ENCODE data around the gene DENND4C.

Gene DENND4C

DNA sequence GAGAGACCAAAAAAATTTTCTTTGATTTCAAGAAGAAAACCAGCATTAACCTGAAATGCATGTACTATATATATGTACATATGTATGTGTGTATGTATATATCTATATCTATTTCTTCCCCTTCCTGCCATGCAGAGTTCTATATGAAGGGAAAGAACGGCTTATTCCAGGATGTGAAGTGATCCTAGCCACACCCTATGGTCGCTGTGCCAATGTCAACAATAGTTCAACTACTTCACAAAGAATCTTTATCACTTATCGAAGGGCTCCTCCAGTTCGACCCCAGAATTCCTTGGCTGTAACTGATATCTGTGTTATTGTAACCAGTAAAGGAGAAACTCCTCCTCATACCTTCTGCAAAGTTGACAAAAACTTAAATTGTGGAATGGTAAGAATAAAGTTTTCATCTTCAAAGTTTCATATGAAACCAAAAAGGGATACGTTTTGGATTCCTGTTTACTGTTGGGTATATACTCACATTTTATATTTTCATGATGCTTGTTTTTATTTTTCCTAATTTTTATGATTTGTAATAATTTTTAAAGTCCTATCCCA lies 56.2 kb downstream of the DENND4C start:
- no peak for DNase-seq
- Histone ChIP-seq H3K27me3 (replicated peaks; ENCODE audit: control insufficient read depth, insufficient read depth, low read length, poor library complexity, severe bottlenecking) (no peaks in the 10 kb centered on the region), H3K27ac (ENCODE audit: insufficient read depth, low read length, poor library complexity, severe bottlenecking) (no peak overlapping the region), H3K4me1 (ENCODE audit: control insufficient read depth, insufficient read depth, low read length, poor library complexity, severe bottlenecking) (no peaks in the 10 kb centered on the region), H3K9me3 (ENCODE audit: control insufficient read depth, low read length) (no peaks in the 10 kb centered on the region), H3K36me3 (ENCODE audit: control insufficient read depth, insufficient read depth, low read length) (peaks cover 27% of the 10 kb centered on the region), H3K4me3 (ENCODE audit: insufficient read depth, low read depth, low read length, poor library complexity, severe bottlenecking) (no peak overlapping the region)

DNA sequence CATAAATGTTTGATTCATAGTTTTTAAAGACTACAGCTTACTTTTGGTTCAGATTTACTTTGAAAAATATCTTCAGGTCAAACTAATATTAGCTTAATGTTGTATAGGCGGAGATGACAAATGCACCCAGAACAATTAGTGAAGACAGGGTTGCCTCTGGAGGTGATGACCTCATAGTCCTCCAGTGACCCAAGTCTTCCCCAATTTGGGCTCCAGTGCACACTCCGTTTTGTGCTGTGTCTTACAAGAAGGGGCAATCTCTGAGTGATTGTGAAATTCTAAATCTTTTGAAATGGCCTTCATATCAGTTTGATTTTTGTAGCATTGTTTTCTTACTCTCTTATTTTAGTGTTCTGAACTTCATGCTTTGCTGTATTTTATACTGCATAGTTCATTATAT lies 57.6 kb downstream of the DENND4C start:
- Histone ChIP-seq H3K36me3 (ENCODE audit: control insufficient read depth, insufficient read depth, low read length) (peaks cover 31% of the 10 kb centered on the region), H3K27me3 (replicated peaks; ENCODE audit: control insufficient read depth, insufficient read depth, low read length, poor library complexity, severe bottlenecking) (no peaks in the 10 kb centered on the region), H3K27ac (ENCODE audit: insufficient read depth, low read length, poor library complexity, severe bottlenecking) (no peak overlapping the region), H3K9me3 (ENCODE audit: control insufficient read depth, low read length) (no peaks in the 10 kb centered on the region), H3K4me3 (ENCODE audit: insufficient read depth, low read depth, low read length, poor library complexity, severe bottlenecking) (no peak overlapping the region), H3K4me1 (ENCODE audit: control insufficient read depth, insufficient read depth, low read length, poor library complexity, severe bottlenecking) (no peaks in the 10 kb centered on the region)
- DNase-seq = no peak

DNA sequence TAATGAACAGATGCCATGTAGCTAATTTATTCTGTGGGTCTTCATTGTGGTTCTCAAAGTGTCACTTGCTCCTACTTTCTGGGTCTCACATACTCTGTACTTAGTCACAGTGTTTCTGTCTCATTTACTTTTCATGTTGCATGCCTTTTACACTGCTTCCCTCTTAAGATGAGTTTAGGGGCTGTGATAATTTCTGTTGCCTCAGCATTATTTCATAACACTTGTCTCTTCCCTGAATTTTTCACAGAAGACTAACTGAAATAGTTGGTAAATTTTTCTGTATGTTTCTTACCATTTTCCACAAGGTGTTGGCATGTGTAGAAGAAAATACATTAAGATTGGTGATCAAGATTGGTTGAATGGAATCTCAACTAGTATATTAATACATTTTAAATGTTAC lies 59.6 kb downstream of the DENND4C start:
- DNase-seq = no peak
- H3K27me3 ChIP-seq (replicated peaks; ENCODE audit: control insufficient read depth, insufficient read depth, low read length, poor library complexity, severe bottlenecking) = no peaks in the 10 kb centered on the region
- no peak overlapping the region for H3K27ac ChIP-seq (ENCODE audit: insufficient read depth, low read length, poor library complexity, severe bottlenecking)
- no peak overlapping the region for H3K4me3 ChIP-seq (ENCODE audit: insufficient read depth, low read depth, low read length, poor library complexity, severe bottlenecking)
- no peaks in the 10 kb centered on the region for H3K9me3 ChIP-seq (ENCODE audit: control insufficient read depth, low read length)
- peaks cover 48% of the 10 kb centered on the region for H3K36me3 ChIP-seq (ENCODE audit: control insufficient read depth, insufficient read depth, low read length)
- no peaks in the 10 kb centered on the region for H3K4me1 ChIP-seq (ENCODE audit: control insufficient read depth, insufficient read depth, low read length, poor library complexity, severe bottlenecking)

DNA sequence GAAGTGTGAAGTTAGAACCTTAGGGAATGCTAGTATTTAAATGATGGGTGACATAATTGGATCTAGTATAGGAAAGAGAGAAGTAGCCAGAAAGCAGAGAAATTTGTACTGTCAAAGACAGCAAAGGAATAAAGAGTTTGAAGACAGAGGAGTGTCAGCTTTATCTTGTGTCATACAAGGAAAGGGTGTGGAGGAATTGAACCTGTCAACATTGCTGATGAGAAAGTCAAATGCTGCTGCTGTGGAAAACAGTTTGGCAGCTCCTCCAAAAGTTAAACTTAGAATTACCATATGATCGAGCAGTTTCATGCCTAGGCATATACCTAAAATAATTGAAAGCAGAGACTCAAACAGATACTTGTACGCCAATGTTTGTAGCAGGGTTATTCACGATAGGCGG lies 63.7 kb downstream of the DENND4C start:
- Histone ChIP-seq H3K27ac (ENCODE audit: insufficient read depth, low read length, poor library complexity, severe bottlenecking) (no peak overlapping the region), H3K4me3 (ENCODE audit: insufficient read depth, low read depth, low read length, poor library complexity, severe bottlenecking) (no peak overlapping the region), H3K4me1 (ENCODE audit: control insufficient read depth, insufficient read depth, low read length, poor library complexity, severe bottlenecking) (no peaks in the 10 kb centered on the region), H3K36me3 (ENCODE audit: control insufficient read depth, insufficient read depth, low read length) (peaks cover 49% of the 10 kb centered on the region), H3K27me3 (replicated peaks; ENCODE audit: control insufficient read depth, insufficient read depth, low read length, poor library complexity, severe bottlenecking) (no peaks in the 10 kb centered on the region), H3K9me3 (ENCODE audit: control insufficient read depth, low read length) (no peaks in the 10 kb centered on the region)
- DNase-seq = no peak

DNA sequence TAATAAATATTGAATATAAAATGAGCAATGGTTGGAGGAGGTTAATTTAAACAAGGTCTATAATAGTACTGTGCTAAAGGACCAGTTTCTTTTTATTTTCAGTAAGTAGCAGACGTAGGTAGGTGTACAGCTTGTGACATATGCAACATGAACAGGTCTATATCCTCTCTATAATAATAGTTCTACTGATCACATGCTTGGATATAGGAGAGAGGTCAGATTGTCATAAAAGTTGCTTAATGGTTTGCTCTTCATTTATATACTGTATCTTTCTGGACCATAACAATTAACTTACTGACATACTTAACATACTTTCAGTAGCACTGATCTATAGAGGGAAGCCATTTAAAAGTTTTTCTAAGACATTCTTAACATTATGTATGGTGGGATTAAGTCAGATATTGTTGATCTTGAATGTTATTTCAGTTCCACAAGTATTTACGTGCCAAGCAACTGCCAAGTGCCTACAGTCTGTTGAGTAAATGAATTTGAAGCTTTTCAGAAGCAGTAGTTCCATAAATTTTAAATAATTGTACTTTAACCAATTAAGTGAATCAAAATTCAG lies 68.0 kb downstream of the DENND4C start:
- no peak for DNase-seq
- H3K4me3 ChIP-seq (ENCODE audit: insufficient read depth, low read depth, low read length, poor library complexity, severe bottlenecking) = no peak overlapping the region
- no peaks in the 10 kb centered on the region for H3K4me1 ChIP-seq (ENCODE audit: control insufficient read depth, insufficient read depth, low read length, poor library complexity, severe bottlenecking)
- no peak overlapping the region for H3K27ac ChIP-seq (ENCODE audit: insufficient read depth, low read length, poor library complexity, severe bottlenecking)
- no peaks in the 10 kb centered on the region for H3K9me3 ChIP-seq (ENCODE audit: control insufficient read depth, low read length)
- H3K36me3 ChIP-seq (ENCODE audit: control insufficient read depth, insufficient read depth, low read length) = peaks cover 59% of the 10 kb centered on the region
- H3K27me3 ChIP-seq (replicated peaks; ENCODE audit: control insufficient read depth, insufficient read depth, low read length, poor library complexity, severe bottlenecking) = no peaks in the 10 kb centered on the region

DNA sequence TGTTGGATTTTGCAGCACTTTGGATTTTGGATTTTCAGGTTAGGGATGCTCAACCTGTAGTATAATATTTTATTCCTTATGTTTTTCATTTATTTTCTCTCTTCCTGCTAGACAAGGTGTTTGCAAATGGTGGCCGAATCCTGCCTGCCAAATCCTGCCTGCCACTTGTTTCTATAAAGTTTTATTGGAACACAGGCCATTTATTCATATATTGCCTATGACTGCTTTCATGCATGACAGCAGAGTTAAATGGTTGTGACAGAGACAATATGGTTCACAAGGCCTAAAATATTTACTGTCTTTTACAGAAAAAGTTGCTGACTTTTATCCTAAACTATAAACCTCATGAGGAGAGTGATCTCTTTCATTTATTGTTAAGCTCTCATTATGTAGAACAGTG lies 72.7 kb downstream of the DENND4C start:
- Histone ChIP-seq H3K4me3 (ENCODE audit: insufficient read depth, low read depth, low read length, poor library complexity, severe bottlenecking) (no peak overlapping the region), H3K4me1 (ENCODE audit: control insufficient read depth, insufficient read depth, low read length, poor library complexity, severe bottlenecking) (no peaks in the 10 kb centered on the region), H3K36me3 (ENCODE audit: control insufficient read depth, insufficient read depth, low read length) (peaks cover 44% of the 10 kb centered on the region), H3K27ac (ENCODE audit: insufficient read depth, low read length, poor library complexity, severe bottlenecking) (no peak overlapping the region), H3K27me3 (replicated peaks; ENCODE audit: control insufficient read depth, insufficient read depth, low read length, poor library complexity, severe bottlenecking) (no peaks in the 10 kb centered on the region), H3K9me3 (ENCODE audit: control insufficient read depth, low read length) (no peaks in the 10 kb centered on the region)
- DNase-seq = no peak

DNA sequence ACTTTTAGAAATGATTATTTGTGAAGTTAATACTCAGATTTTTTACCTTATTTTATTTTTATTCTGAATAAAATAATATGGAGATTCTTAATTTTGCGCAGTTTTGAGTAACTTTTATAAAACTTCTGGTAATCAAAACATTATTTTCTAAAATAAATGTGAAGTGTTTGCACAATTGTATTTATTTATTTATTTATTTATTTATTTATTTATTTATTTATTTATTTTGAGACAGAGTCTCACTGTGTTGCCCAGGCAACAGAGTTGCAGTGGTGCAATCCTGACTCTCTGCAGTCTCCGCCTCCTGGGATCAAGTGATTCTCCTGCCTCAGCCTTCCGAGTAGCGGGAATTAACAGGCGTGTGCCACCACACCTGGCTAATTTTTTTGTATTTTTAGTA lies 76.1 kb downstream of the DENND4C start:
- Histone ChIP-seq H3K4me3 (ENCODE audit: insufficient read depth, low read depth, low read length, poor library complexity, severe bottlenecking) (no peak overlapping the region), H3K9me3 (ENCODE audit: control insufficient read depth, low read length) (no peaks in the 10 kb centered on the region), H3K4me1 (ENCODE audit: control insufficient read depth, insufficient read depth, low read length, poor library complexity, severe bottlenecking) (no peaks in the 10 kb centered on the region), H3K36me3 (ENCODE audit: control insufficient read depth, insufficient read depth, low read length) (peaks cover 23% of the 10 kb centered on the region), H3K27ac (ENCODE audit: insufficient read depth, low read length, poor library complexity, severe bottlenecking) (no peak overlapping the region), H3K27me3 (replicated peaks; ENCODE audit: control insufficient read depth, insufficient read depth, low read length, poor library complexity, severe bottlenecking) (no peaks in the 10 kb centered on the region)
- no peak for DNase-seq

DNA sequence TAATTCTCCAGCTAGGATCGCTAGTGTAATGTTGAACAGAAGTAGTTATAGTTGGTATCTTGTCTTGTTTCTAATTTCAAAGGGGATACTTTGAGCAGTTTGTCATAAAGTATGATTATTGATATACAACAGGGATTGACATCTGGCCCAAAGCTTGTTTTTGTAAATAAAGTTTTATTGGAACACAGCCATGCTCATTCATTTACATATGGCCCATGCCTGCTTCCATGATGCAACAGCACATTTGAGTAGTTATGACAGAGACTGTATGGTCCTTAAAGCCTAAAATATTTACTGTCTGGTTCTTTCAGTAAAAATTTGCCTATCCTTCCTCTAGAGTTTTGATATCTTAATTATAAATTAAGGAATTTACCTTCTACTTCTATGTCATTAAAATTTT lies 79.8 kb downstream of the DENND4C start:
- no peaks in the 10 kb centered on the region for H3K27me3 ChIP-seq (replicated peaks; ENCODE audit: control insufficient read depth, insufficient read depth, low read length, poor library complexity, severe bottlenecking)
- no peak overlapping the region for H3K27ac ChIP-seq (ENCODE audit: insufficient read depth, low read length, poor library complexity, severe bottlenecking)
- H3K4me1 ChIP-seq (ENCODE audit: control insufficient read depth, insufficient read depth, low read length, poor library complexity, severe bottlenecking) = no peaks in the 10 kb centered on the region
- no peak overlapping the region for H3K4me3 ChIP-seq (ENCODE audit: insufficient read depth, low read depth, low read length, poor library complexity, severe bottlenecking)
- DNase-seq = no peak
- no peaks in the 10 kb centered on the region for H3K9me3 ChIP-seq (ENCODE audit: control insufficient read depth, low read length)
- peaks cover 5% of the 10 kb centered on the region for H3K36me3 ChIP-seq (ENCODE audit: control insufficient read depth, insufficient read depth, low read length)

DNA sequence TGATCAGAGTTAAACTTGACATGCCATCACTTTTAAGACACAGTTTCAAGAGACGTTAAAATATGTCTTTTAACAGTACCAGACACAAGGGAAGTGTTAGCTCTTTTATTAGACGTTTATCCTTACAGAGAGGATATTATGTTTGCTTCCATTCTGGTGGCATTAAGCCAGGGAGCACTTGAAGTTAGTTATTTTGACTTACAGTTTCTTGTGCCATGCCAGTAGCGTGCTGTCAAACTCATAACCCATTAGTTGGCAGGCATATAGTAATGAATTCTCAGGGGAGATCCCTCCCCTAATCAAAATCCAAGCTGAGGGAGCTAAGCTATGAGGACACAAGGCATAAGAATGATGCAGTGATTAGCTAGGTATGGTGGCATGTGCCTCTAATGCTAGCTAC lies 83.1 kb downstream of the DENND4C start:
- Histone ChIP-seq H3K27me3 (replicated peaks; ENCODE audit: control insufficient read depth, insufficient read depth, low read length, poor library complexity, severe bottlenecking) (no peaks in the 10 kb centered on the region), H3K27ac (ENCODE audit: insufficient read depth, low read length, poor library complexity, severe bottlenecking) (no peak overlapping the region), H3K36me3 (ENCODE audit: control insufficient read depth, insufficient read depth, low read length) (no peaks in the 10 kb centered on the region), H3K4me1 (ENCODE audit: control insufficient read depth, insufficient read depth, low read length, poor library complexity, severe bottlenecking) (no peaks in the 10 kb centered on the region), H3K9me3 (ENCODE audit: control insufficient read depth, low read length) (no peaks in the 10 kb centered on the region), H3K4me3 (ENCODE audit: insufficient read depth, low read depth, low read length, poor library complexity, severe bottlenecking) (no peak overlapping the region)
- DNase-seq = no peak

DNA sequence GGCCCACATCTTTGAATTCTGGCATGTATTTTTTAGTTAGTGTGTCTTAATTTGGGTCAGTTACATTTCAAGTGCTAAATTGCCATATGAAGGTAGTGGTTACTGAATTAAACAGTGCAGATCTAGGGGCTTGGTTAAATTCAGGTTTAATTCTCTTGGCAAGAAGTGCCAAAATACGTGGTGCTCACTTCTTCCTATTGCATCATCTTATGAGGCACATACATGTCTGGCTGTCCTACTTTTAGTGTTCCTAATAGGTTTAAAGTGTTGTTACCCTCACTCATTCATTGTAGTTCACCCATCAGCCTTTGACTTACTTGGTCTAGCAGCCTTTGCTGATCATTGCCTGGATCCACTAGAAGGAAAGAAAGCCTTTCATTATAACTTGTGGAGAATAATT lies 90.0 kb downstream of the DENND4C start:
- no peak for DNase-seq
- peaks cover 4% of the 10 kb centered on the region for H3K36me3 ChIP-seq (ENCODE audit: control insufficient read depth, insufficient read depth, low read length)
- no peaks in the 10 kb centered on the region for H3K27me3 ChIP-seq (replicated peaks; ENCODE audit: control insufficient read depth, insufficient read depth, low read length, poor library complexity, severe bottlenecking)
- no peaks in the 10 kb centered on the region for H3K4me1 ChIP-seq (ENCODE audit: control insufficient read depth, insufficient read depth, low read length, poor library complexity, severe bottlenecking)
- H3K4me3 ChIP-seq (ENCODE audit: insufficient read depth, low read depth, low read length, poor library complexity, severe bottlenecking) = no peak overlapping the region
- H3K27ac ChIP-seq (ENCODE audit: insufficient read depth, low read length, poor library complexity, severe bottlenecking) = no peak overlapping the region
- H3K9me3 ChIP-seq (ENCODE audit: control insufficient read depth, low read length) = no peaks in the 10 kb centered on the region

Data from effector memory CD4-positive, alpha-beta T cell (primary cell).